Retinal pigment epithelial cell (primary cell): ENCODE measurements around the gene CTAG1A.

Experiments
- DNase-seq: peaks from one replicate; pipeline ENCODE4 v3.0.0-alpha.2; 2010; ENCODE audit warnings: low read depth
- H3K4me3 ChIP-seq: 2 replicates; pipeline ENCODE4 v1.5.1; 2011; ENCODE audit warnings: mild to moderate bottlenecking, low read length, control low read depth, moderate library complexity
- CTCF ChIP-seq: conservative IDR thresholded peaks from 2 replicates; pipeline ENCODE4 v1.5.1; 2011; ENCODE audit warnings: low read depth, low read length, control low read depth, inconsistent platforms

The CTAG1A gene

GRCh38 chrX:154596290-154596929 lies 11.5 kb downstream of the CTAG1A start:
- TF ChIP-seq CTCF = peak; percentile 31
- DNase-seq = peak; percentile 83
- H3K4me3 ChIP-seq = no peak overlapping the region

- H3K4me3 ChIP-seq = no peak overlapping the region
- DNase-seq = no peak
- no peak for TF ChIP-seq CTCF
Observed at GRCh38 chrX:154597221-154597620, 12.3 kb downstream of the CTAG1A start.

- no peak for DNase-seq
- no peak overlapping the region for H3K4me3 ChIP-seq
- no peak for TF ChIP-seq CTCF
Observed at GRCh38 chrX:154598656-154599055, 13.7 kb downstream of the CTAG1A start.

DNA sequence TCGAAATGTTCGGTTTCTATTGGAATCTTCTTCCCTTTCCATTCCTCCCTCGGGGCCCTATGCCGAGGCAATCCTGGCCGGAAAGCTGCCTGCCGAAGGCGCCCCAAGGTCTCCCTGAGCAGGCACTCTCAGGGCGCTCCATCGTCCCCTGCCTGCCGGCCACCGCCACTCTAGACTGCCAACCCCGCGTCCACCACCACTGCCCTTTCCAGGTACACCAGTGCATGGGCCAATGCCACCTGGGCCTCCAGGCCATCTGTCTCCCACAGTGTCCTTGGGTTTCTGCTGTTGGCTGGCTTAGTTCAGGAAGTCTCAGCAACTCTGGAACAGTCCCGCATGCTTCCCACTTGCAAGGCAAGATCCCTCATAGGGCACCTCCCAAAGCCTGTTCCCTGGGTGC lies 14.6 kb downstream of the CTAG1A start:
- no peak for DNase-seq
- TF ChIP-seq CTCF = no peak
- no peak overlapping the region for H3K4me3 ChIP-seq

DNA sequence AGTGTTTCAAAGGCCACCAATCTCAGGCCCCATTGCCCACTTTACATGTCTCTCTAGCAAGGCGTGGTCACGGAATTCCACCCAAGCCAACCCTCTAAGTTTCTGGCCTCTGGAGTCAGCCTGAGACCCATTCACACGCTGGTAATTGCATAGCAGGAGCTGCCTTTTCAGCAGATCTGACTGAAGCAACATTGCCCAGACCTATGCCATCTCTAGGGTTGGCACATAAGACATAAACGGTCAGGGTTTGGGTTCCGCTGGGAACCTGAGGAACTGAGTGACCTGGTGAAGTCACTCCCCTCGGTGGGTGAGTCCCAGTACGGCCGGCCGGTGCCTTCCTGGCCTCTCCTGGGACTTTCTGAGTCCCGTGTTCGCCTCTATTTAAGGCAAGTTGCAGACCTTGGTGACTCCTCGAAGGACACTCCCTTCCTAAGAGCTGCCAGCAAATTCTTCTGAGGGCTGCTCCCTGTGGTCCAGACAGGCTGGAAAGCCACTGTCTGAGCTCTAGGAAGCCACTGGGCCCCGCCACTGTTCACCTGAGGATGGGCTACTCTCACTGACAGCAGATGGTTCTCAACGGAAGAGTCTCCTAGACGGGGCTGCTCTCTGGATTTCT lies 15.9 kb downstream of the CTAG1A start:
- DNase-seq = peak; percentile 34
- H3K4me3 ChIP-seq = no peak overlapping the region
- TF ChIP-seq CTCF = no peak

DNA sequence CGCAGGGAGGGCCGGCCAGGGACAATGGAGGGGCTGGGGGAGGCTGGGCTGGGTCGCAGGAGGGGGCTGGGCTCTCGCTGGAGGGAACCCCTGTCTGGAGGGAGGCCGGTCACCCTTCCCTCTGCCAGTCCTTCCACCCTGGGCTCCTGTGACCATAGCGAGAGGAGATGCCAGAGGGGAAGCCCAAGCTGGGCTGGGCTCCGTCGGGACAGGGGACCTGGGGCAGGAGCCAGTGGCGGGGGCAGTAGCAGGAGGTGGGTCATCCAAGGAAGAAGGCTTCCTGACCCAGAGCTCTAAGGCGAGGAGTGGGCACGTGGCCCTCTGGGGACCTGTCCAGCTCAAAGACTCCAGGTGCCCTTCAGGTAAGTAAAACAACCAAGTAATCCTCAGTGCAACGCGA lies 17.3 kb downstream of the CTAG1A start:
- no peak for DNase-seq
- H3K4me3 ChIP-seq = no peak overlapping the region
- no peak for TF ChIP-seq CTCF

GRCh38 chrX:154602766-154603437 lies 18.0 kb downstream of the CTAG1A start:
- TF ChIP-seq CTCF = no peak
- DNase-seq = no peak
- H3K4me3 ChIP-seq = no peak overlapping the region
